GM12874 (cell line): ENCODE results near the gene ROR2.

Experiments used
- TF ChIP-seq, protein P1 (sequence below): IDR thresholded peaks from 2 replicates; pipeline ENCODE4 v1.5.1; 2011; ENCODE audit warnings: low read depth, mild to moderate bottlenecking, control low read depth, low read length, moderate library complexity; ENCODE audit not compliant: insufficient read depth

ROR2 gene

DNA sequence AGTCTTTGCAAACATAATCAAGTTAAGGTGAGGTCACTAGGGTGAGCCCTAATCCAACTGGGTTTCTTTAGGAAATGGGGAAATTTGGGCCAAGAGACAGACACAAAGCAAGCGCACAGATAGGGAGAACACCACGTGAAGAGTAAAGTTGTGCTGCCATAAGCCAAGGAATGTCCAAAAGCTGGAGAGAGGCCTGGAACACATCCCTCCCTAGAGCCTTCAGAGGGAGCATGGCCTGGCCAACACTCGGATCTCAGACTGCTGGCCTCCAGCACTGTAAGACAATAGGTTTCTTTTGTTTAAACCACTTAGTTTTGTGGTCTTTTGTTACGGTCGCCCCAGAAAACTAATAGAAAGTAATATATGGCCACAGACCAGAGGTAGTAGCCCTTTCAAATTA is 8.1 kb upstream of the ROR2 start:
- TF ChIP-seq, protein P1, sequence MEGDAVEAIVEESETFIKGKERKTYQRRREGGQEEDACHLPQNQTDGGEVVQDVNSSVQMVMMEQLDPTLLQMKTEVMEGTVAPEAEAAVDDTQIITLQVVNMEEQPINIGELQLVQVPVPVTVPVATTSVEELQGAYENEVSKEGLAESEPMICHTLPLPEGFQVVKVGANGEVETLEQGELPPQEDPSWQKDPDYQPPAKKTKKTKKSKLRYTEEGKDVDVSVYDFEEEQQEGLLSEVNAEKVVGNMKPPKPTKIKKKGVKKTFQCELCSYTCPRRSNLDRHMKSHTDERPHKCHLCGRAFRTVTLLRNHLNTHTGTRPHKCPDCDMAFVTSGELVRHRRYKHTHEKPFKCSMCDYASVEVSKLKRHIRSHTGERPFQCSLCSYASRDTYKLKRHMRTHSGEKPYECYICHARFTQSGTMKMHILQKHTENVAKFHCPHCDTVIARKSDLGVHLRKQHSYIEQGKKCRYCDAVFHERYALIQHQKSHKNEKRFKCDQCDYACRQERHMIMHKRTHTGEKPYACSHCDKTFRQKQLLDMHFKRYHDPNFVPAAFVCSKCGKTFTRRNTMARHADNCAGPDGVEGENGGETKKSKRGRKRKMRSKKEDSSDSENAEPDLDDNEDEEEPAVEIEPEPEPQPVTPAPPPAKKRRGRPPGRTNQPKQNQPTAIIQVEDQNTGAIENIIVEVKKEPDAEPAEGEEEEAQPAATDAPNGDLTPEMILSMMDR: no peak

GRCh38 chr9:91954841-91955471 is 4.9 kb upstream of the ROR2 start:
- TF ChIP-seq, protein P1: peak; percentile 61; the same call in 1 of the 2 replicates

DNA sequence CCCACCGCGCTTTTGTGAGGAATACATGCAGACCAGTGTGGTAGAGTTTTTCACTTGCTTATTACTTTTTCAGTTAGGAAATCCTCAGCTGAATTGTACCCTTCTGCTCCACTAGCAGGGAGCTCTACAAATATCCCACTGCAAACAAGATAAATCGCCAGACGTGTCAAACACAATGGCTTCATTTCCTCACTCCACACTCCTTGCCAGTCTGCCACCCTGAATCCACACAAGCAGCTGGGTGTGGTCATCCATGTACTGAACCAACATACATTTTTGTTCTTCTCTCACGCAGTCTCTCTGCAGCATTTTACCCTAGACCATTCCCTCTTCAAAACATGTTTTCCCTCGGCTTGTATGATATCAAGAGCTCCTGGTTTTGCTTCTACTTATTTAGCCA is 3.7 kb upstream of the ROR2 start:
- TF ChIP-seq, protein P1: no peak

DNA sequence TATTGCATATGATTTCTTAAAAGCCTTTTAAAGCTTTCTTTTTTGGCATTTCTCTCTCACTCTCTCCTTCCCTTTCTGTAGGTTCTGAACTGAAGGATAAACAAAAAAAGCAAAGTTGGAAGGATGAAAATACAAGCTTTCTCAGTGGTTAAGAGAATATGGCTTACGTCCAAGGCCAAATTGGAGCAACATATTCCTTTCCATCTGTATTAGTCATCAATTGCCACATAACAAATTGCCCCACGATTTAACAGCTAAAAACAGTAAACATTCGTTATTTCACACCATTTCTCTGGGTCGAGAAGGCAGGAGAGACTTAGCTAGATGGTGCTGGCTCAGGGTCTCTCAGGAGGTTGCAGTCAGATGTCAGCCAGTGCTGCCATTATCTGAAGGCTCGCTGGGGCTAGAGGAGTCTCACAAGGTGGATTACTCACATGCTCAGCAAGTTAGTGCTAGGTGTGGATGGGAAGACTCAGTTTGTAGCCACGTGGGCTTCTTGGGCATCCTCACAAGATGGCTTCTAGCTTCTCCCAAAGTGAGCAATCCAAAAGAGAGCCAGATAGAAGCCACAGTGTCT is 2.0 kb upstream of the ROR2 start:
- TF ChIP-seq, protein P1: no peak

- TF ChIP-seq, protein P1: no peak
Measured at GRCh38 chr9:91949392-91949945, 559 bp downstream of the ROR2 start.

DNA sequence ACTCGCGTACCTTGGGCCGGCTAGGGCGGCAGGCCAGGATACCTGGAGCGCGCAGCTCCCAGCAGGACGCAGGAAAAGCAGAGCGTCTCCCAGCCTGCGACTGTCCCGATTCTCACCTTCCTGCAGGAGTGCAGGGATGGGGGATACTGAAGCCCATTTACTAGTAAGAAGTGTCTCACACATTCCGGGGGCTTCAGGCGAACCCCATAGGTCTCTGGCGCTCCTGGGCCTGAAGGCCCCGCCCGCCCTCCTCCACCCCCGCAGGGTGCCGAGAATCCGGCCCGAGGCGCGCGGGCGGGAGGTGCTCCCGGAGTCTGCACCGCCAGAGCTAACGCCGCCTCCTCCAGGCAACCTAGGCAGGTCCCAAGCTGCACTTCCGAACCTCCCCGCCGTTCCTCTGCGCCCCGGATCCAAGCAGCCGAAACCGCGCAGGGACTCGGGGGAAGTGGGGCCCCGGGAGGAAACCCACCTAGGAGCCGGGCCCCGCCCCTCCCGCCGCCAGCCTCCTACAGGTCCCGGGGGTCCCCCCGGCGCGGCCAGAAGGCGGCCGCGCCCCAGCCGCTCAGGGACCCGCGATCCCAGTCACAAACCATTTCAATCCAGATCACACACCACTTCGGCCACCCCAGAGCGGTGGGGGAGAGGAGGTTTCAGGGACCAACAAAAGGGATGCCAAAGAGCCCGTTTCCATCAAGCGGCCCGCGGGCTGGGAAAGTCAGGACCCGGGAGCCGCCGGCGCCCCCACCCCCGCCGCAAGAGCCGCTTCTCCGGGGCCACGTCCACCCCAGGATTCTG is 1.2 kb downstream of the ROR2 start:
- TF ChIP-seq, protein P1: no peak

DNA sequence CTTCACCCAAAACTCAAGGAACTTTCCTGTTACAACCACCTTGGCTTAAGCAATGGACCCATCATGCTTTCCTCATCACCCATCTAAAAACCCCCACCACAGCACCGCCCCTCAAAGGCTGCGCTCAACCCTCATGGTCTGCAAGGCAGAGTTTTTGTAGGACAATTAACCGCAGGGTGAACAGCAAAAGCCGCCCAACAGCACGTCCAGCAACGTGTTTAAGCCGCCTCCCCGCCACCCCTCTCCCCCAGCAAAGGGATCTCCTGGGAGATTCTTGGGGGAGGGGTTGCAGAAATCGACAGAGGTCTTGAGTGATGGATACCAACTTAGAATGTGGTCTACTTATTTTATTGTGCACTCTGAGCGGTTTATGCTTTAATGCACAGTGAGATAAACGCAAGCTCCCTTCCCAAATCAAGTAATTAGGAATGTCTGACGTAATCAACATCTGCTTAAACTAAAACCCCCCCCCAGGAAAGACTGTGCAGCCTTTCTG is 1.9 kb downstream of the ROR2 start:
- TF ChIP-seq, protein P1: no peak
